Hindlimb muscle (tissue), 1 donor: Measurements from ENCODE around the gene NTN4. TPM values are rescaled to one million over a fixed set of nuclear protein-coding genes. Genes with fewer than 3 reads are reported as not detected.
"Not testable (repeated sequence)": the region's sequence is repeated elsewhere in the genome, so short reads cannot be mapped to it uniquely, and the experiment has no call there.

Source experiments
- DNase-seq: peaks from one replicate; pipeline ENCODE4 v3.0.0-alpha.2; 2013
- polyA plus RNA-seq: library from polyadenylated mRNA; unstranded; fragments of 120-200 nt; gene quantifications from one replicate; pipeline ENCODE4 v1.2.1, GENCODE V29; 2013; ENCODE audit not compliant: insufficient read length

The NTN4 gene
- polyA plus RNA-seq, 1 donor, result 40.7 TPM

DNA sequence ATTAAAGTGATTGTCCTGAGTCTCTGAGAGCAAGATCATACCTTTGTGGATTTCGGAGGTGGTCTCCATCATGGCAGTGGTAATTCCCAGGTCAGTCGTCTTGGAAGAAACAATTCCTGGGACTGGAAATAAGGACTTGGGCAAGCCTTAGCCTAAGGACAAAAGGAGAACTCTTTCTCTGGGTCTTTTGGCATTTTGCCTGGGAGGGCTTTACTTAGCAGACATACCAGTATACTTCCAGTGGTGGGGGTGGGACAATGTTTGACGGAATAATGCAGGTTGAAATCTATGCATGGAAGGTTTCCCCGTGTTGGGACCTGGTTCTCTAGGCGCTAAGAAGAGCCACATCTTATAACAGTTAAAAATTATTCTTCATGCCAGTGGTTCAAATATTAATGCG lies 168.8 kb downstream of the NTN4 start:
- no peak for DNase-seq

DNA sequence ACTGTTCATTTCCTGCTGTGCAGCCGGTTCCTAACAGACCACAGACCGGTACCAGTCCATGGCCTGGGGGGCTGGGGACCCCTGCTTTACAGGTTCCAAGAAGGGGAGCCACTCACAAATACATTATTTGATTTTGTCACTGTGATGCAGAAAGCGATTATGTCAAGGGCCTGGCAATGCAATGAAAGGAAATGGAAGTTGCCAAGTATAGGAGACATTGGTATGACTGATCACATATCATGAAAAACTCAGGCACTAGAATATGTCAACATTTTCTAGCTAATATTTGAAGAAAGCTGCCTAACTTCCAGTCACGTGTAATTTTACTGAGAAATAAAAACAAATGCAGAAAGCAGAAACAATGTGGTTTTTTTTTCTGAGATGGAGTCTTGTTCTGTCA lies 170.4 kb downstream of the NTN4 start:
- no peak for DNase-seq

DNA sequence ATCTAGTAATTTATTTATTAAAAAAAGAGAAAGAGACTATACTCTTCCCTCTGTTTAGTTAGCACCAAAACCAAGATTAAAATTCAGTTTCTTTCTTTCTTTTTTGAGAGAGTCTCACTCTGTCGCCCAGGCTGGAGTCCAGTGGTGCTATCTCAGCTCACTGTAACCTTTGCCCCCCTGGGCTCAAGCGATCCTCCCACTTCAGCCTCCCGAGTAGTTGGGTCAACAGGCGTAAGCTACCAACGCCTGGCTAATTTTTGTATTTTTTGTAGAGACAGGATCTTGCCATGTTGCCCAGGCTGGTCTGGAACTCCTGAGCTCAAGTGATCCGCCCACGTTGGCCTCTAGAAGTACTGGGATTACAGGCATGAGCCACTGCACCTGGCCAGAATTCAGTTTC lies 174.1 kb downstream of the NTN4 start:
- not testable (repeated sequence) for DNase-seq

DNA sequence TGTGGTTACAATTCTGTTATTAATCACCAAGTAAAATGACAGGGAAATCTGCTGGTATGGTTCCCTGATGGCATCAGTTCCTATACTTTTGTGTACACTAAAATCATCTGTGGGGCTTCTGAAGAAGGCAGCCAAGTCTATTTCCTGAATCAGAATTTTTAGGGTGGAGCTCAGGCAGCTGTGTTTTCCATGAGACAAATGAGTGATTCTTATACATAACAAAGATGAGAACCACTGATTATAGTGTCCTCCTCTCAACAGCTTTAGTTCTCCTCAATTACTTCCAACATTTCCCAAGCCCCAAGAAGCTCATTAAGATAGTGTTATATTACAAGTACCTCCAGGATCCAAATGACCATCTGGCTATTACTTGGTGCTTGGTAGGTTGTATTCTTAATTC lies 174.8 kb downstream of the NTN4 start:
- DNase-seq, result peak; percentile 64

DNA sequence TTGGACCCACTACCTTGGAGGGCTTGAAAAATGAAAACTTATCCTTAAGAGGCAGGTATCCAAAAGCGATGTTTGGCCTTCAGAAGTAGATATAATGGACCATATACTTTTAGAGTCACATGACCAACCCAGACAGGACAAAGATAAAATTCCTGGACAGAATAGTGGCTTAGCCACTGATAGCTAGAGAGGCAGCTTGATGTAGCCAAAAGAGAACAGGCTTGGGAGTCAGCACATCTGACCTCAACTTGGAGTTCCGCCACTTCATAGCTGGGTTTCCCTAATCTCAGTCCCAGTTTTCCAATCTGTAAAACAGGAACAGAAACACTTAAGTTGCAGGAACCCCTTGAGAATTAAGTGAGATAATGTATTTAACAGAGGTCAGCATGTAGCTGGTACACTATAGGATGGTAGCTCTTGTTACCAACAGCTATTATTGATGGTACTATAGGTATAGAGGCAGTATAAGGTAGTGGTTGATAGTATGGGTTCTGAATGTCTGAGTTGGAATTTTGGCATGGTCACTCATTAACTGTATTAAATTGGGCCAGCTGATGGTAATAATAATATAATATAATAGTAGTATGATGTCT lies 176.1 kb downstream of the NTN4 start:
- DNase-seq, result no peak

DNA sequence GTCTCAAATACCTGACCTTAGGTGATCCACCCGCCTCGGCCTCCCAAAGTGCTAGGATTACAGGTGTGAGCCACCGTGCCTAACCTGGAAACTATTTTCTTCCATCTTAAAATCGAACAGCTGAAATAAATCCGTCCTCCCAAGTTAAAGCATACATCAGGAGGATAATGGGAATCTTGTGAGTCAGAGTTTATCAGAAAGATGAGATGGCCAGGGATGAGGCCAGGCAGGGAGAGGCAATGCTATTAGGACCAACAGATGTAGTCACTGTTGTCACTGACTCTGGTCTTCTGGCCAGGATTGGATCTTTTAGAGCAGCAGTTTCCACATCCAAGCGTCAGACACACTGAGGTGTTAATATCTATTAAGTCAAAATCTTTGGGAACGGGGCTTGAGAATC lies 177.5 kb downstream of the NTN4 start:
- DNase-seq, result no peak

DNA sequence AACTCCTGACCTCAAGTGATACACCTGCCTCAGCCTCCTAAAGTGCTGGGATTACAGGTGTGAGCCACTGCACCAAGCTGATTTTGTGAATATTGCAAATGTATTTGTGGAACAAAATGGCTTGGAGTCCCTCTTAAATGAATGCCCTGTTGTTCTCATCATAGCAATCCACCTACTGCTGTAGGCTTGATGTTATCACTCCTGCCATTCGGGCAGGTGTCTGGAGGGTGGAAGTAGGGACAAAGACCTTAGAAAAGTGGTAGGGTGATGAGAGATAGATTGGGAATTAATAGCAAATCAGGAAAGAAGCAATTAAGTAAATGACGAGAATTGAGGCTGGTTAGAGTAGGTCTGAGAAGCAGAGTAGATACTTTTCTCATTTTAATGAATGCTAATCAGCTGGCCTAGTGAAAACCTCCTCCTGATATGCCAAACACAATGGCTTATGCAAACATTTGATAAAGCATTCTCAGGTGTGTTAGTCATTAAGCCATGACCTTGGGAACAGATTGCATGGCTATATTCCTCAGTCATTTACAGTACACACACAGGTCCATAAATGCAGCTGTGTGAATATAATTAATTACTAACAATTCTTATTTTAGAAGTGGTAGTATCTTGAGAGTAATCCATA lies 178.8 kb downstream of the NTN4 start:
- no peak for DNase-seq

DNA sequence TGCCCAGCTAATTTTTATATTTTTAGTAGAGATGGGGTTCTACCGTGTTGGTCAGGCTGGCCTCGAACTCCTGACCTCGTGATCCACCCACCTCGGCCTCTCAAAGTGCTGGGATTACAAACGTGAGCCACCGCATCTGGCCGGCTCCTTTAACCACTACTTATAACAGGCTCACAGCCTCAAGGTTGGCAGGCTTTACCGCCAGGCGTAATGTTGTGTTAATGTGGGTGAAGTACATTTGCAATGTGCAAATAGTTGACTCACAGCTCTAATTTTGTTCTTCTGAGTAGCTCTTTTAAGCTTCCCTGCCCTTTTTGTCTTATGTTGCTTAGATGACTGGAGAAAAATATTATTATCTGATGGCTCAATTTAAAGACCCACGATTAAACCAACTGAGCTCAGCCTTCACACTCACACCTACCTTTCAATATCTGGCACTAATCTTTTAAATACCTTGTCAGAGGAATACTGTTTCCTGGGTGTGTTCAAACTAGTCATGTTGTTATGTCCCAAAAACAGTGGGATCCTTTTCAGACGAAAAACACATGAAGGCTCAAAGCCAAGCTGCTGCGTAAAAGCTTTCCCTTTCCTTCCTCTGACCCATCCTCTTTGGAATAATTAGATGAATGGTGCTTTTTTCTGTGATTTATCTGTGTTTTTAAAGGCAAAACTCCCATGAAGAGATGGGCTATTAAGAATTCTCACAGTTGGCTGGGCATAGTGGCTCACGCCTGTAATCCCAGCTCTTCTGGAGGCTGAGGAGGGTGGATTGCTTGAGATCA lies 182.1 kb downstream of the NTN4 start:
- no peak for DNase-seq

Other genes with a start within 250 kb of the NTN4 start
- gene USP44, start 239.3 kb downstream of the NTN4 start, polyA plus RNA-seq, result 1.1 TPM
- 46.5 TPM for gene SNRPF, start 68.2 kb upstream of the NTN4 start, polyA plus RNA-seq
- gene CCDC38, start 151.8 kb upstream of the NTN4 start, polyA plus RNA-seq, result not detected
- 0.10 TPM for gene AMDHD1, start 152.6 kb upstream of the NTN4 start, polyA plus RNA-seq
- gene HAL, start 205.6 kb upstream of the NTN4 start, polyA plus RNA-seq, result 0.81 TPM
- gene LTA4H, start 244.8 kb upstream of the NTN4 start, polyA plus RNA-seq, result 66.0 TPM